Activated CD8-positive, alpha-beta T cell treated with anti-CD3 and anti-CD28 coated beads for 36 hours (primary cell): ENCODE measurements around the gene MAGI3. TPM values are rescaled to one million over a fixed set of nuclear protein-coding genes. Genes with fewer than 3 reads are reported as not detected.

ENCODE experiments used
- ATAC-seq: fragments of 200-7000 bp; cut with Tn5 transposase; one replicate; pipeline ENCODE4 v1.10.0; 2021; ENCODE audit warnings: mild to moderate bottlenecking, moderate library complexity
- CTCF ChIA-PET: fragments of 350-600 bp; sonication (Branson Sonifier 250); formaldehyde crosslinking; loops from one replicate; lab custom pipeline; 2021; ENCODE audit warnings: antibody characterized with exemption; lab: Charles Lee
- POLR2A ChIA-PET: fragments of 350-600 bp; sonication (Branson Sonifier 250); formaldehyde crosslinking; loops from one replicate; lab custom pipeline; 2021; ENCODE audit warnings: antibody characterized with exemption; lab: Charles Lee
- DNase-seq: peaks from one replicate; pipeline ENCODE4 v3.0.0-alpha.2; 2020
- H3K27ac Mint-ChIP-seq: one replicate; pipeline ENCODE4 v1.8.0; 2021; ENCODE audit warnings: mild to moderate bottlenecking, mixed read lengths
- H3K27me3 Mint-ChIP-seq: one replicate; pipeline ENCODE4 v1.8.0; 2021; ENCODE audit warnings: mixed read lengths
- H3K36me3 Mint-ChIP-seq: one replicate; pipeline ENCODE4 v1.8.0; 2021; ENCODE audit warnings: low read depth, mixed read lengths
- H3K4me1 Mint-ChIP-seq: one replicate; pipeline ENCODE4 v1.8.0; 2021; ENCODE audit warnings: low read depth, mixed read lengths
- H3K4me3 Mint-ChIP-seq: one replicate; pipeline ENCODE4 v1.8.0; 2021; ENCODE audit warnings: mild to moderate bottlenecking, moderate library complexity, mixed read lengths
- H3K9me3 Mint-ChIP-seq: one replicate; pipeline ENCODE4 v1.8.0; 2021; ENCODE audit warnings: mixed read lengths
- CTCF ChIP-seq: fragments of 200-600 bp; IDR thresholded peaks from one replicate; pipeline ENCODE4 v1.8.0; 2022; ENCODE audit warnings: antibody characterized with exemption, mild to moderate bottlenecking
- intact Hi-C: fragments of 100-400 bp; cut with micrococcal nuclease; formaldehyde crosslinking; loops from one replicate; pipeline ENCODE4 v1.10.0; 2022
- total RNA-seq, 2 experiments: library from RNA; stranded (reverse); gene quantifications; one replicate each; pipeline ENCODE4 v1.2.3, GENCODE V29; 2021

The MAGI3 gene
- total RNA-seq, 2 experiments from 2014 or later: 2.5 to 3.1 TPM

GRCh38 chr1:113391649-113392271 is 1.4 kb downstream of the MAGI3 start:
- Mint-ChIP-seq H3K27ac (no peak overlapping the region), H3K36me3 (no peaks in the 10 kb centered on the region), H3K4me3 (peak overlapping the region; percentile 85), H3K4me1 (peaks cover 23% of the 10 kb centered on the region), H3K27me3 (peaks cover 35% of the 10 kb centered on the region), H3K9me3 (peaks cover 8% of the 10 kb centered on the region)
- intact Hi-C loops: no loop called here
- ATAC-seq (no peak), DNase-seq (no peak)
- POLR2A ChIA-PET: interaction anchor here (0.6 to 1.0 kb wide), 4 partner anchors 10 to 199 kb away, joined by 3 read pairs; no protein-coding TSS in a partner anchor
- CTCF ChIA-PET: interaction anchor here (0.6 to 1.5 kb wide), 3 partner anchors 9 to 23 kb away, joined by 3 read pairs; no protein-coding TSS in a partner anchor
- no peak for TF ChIP-seq CTCF

- CTCF ChIA-PET: interaction anchor here (1.0 to 1.5 kb wide), 2 partner anchors 10 to 22 kb away, joined by 3 read pairs; no protein-coding TSS in a partner anchor
- H3K4me3 Mint-ChIP-seq: no peak overlapping the region
- no peak for TF ChIP-seq CTCF
- H3K27ac Mint-ChIP-seq: no peak overlapping the region
- intact Hi-C loops: no loop called here
- no peaks in the 10 kb centered on the region for H3K36me3 Mint-ChIP-seq
- ATAC-seq (no peak), DNase-seq (no peak)
- H3K9me3 Mint-ChIP-seq: peaks cover 5% of the 10 kb centered on the region
- POLR2A ChIA-PET: interaction anchor here (0.6 to 1.0 kb wide), 2 partner anchors 41 to 193 kb away, joined by 3 to 4 read pairs; no protein-coding TSS in a partner anchor
- H3K4me1 Mint-ChIP-seq: peaks cover 23% of the 10 kb centered on the region
- H3K27me3 Mint-ChIP-seq: peaks cover 37% of the 10 kb centered on the region
These were observed 2.3 kb downstream of the MAGI3 start for GRCh38 chr1:113392541-113393128.

- Mint-ChIP-seq H3K27me3 (peaks cover 40% of the 10 kb centered on the region), H3K4me3 (no peak overlapping the region), H3K4me1 (peaks cover 15% of the 10 kb centered on the region), H3K9me3 (no peaks in the 10 kb centered on the region), H3K36me3 (no peaks in the 10 kb centered on the region), H3K27ac (no peak overlapping the region)
- ChIA-PET CTCF (no interaction called here), POLR2A (interaction anchor here (0.6 kb wide), 1 partner anchor 15 kb away, joined by 3 read pairs; no protein-coding TSS in a partner anchor)
- no peak for TF ChIP-seq CTCF
- DNase-seq (no peak), ATAC-seq (no peak)
- intact Hi-C loops: no loop called here
These were observed 3.9 kb downstream of the MAGI3 start for GRCh38 chr1:113394043-113394862.

- no peaks in the 10 kb centered on the region for H3K9me3 Mint-ChIP-seq
- no peak overlapping the region for H3K4me3 Mint-ChIP-seq
- ChIA-PET CTCF (no interaction called here), POLR2A (no interaction called here)
- intact Hi-C loops: no loop called here
- no peaks in the 10 kb centered on the region for H3K36me3 Mint-ChIP-seq
- H3K4me1 Mint-ChIP-seq: peaks cover 9% of the 10 kb centered on the region
- no peak for DNase-seq
- no peak overlapping the region for H3K27ac Mint-ChIP-seq
- H3K27me3 Mint-ChIP-seq: peaks cover 39% of the 10 kb centered on the region
- TF ChIP-seq CTCF: no peak
- no peak for ATAC-seq
These were observed 4.5 kb downstream of the MAGI3 start for GRCh38 chr1:113394863-113395259.
